GM18505 (cell line): ENCODE results near the gene TTF2.

ENCODE experiments used
- ATAC-seq: cut with Tn5 transposase; IDR thresholded peaks from one replicate; pipeline ENCODE4 v1.9.1; 2021; ENCODE audit not compliant: unreplicated experiment
- POLR2A ChIP-seq: IDR thresholded peaks from 4 replicates; pipeline ENCODE4 v1.6.1; 2011; ENCODE audit warnings: borderline replicate concordance; ENCODE audit not compliant: insufficient read depth, insufficient read length; ENCODE audit errors: extremely low read depth

TTF2 gene

GRCh38 chr1:117128323-117129079 is 68.4 kb downstream of the TTF2 start:
- TF ChIP-seq POLR2A, result no peak

GRCh38 chr1:117130526-117130925 is 70.4 kb downstream of the TTF2 start:
- ATAC-seq, result no peak
- no peak for TF ChIP-seq POLR2A

More at GRCh38 chr1:117128323-117129079, 68.4 kb downstream of the TTF2 start:
- no peak for ATAC-seq

- no peak for ATAC-seq
- TF ChIP-seq POLR2A, result no peak
These were observed 75.2 kb downstream of the TTF2 start for GRCh38 chr1:117135329-117135728.

GRCh38 chr1:117136749-117137148 is 76.6 kb downstream of the TTF2 start:
- no peak for ATAC-seq
- no peak for TF ChIP-seq POLR2A

GRCh38 chr1:117137281-117137855 is 77.2 kb downstream of the TTF2 start:
- no peak for TF ChIP-seq POLR2A
- ATAC-seq, result no peak

GRCh38 chr1:117138106-117138505 is 78.0 kb downstream of the TTF2 start:
- TF ChIP-seq POLR2A, result no peak
- no peak for ATAC-seq

- ATAC-seq, result no peak
- TF ChIP-seq POLR2A, result no peak
These were observed 78.4 kb downstream of the TTF2 start for GRCh38 chr1:117138561-117138960.

- TF ChIP-seq POLR2A, result no peak
- no peak for ATAC-seq
These were observed 82.1 kb downstream of the TTF2 start for GRCh38 chr1:117142200-117142599.

GRCh38 chr1:117143172-117143571 is 83.0 kb downstream of the TTF2 start:
- ATAC-seq, result no peak

GRCh38 chr1:117143871-117144270 is 83.7 kb downstream of the TTF2 start:
- no peak for TF ChIP-seq POLR2A
- ATAC-seq, result no peak

More at GRCh38 chr1:117143172-117143571, 83.0 kb downstream of the TTF2 start:
- no peak for TF ChIP-seq POLR2A

- no peak for TF ChIP-seq POLR2A
- no peak for ATAC-seq
These were observed 85.9 kb downstream of the TTF2 start for GRCh38 chr1:117146072-117146471.

GRCh38 chr1:117146575-117147340 is 86.6 kb downstream of the TTF2 start:
- TF ChIP-seq POLR2A, result no peak
- ATAC-seq, result no peak

GRCh38 chr1:117147341-117147831 is 87.3 kb downstream of the TTF2 start:
- no peak for TF ChIP-seq POLR2A
- ATAC-seq, result no peak
